ENCODE data around the gene MSRB1. TPM values are rescaled to one million over a fixed set of nuclear protein-coding genes. Genes with fewer than 3 reads are reported as not detected.

The MSRB1 gene
- total and polyA plus RNA-seq, 9 of the 15 experiments (the other 6 are each of a cell fraction or from before 2014, with no cell fraction given): 5.4 to 33.7 (median 25.7) TPM

DNA sequence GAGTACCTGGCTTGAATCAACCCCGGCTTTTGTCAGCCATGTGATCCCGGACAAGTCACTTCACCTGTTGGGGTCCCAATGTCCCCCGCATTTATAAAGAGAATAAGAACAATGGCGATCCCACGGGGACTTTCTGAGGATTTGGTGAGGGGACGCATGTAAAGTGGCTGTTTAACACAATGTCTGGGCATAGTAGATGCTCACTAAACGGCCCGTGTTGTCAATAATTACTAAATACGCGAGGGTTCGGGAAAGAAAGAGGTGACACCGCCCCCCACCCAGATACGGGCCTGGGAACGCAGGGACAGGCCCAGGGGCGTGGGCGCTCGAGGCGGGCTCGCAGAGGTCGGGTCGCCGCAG, 48.6 kb upstream of the MSRB1 start (continued):
- TF ChIP-seq BCOR (IDR thresholded peaks at IDR 0.05): peak; percentile 74
- no peak for TF ChIP-seq MYNN (IDR thresholded peaks at IDR 0.05)
- TF ChIP-seq MYNN (CRISPR knock-in tag; IDR thresholded peaks at IDR 0.05): no peak
- TF ChIP-seq, protein P1, sequence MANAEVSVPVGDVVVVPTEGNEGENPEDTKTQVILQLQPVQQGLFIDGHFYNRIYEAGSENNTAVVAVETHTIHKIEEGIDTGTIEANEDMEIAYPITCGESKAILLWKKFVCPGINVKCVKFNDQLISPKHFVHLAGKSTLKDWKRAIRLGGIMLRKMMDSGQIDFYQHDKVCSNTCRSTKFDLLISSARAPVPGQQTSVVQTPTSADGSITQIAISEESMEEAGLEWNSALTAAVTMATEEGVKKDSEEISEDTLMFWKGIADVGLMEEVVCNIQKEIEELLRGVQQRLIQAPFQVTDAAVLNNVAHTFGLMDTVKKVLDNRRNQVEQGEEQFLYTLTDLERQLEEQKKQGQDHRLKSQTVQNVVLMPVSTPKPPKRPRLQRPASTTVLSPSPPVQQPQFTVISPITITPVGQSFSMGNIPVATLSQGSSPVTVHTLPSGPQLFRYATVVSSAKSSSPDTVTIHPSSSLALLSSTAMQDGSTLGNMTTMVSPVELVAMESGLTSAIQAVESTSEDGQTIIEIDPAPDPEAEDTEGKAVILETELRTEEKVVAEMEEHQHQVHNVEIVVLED (CRISPR knock-in tag; IDR thresholded peaks at IDR 0.05): no peak
- TF ChIP-seq, protein P2, sequence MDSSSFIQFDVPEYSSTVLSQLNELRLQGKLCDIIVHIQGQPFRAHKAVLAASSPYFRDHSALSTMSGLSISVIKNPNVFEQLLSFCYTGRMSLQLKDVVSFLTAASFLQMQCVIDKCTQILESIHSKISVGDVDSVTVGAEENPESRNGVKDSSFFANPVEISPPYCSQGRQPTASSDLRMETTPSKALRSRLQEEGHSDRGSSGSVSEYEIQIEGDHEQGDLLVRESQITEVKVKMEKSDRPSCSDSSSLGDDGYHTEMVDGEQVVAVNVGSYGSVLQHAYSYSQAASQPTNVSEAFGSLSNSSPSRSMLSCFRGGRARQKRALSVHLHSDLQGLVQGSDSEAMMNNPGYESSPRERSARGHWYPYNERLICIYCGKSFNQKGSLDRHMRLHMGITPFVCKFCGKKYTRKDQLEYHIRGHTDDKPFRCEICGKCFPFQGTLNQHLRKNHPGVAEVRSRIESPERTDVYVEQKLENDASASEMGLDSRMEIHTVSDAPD (CRISPR knock-in tag; IDR thresholded peaks at IDR 0.05): no peak
- TF ChIP-seq, protein P3, sequence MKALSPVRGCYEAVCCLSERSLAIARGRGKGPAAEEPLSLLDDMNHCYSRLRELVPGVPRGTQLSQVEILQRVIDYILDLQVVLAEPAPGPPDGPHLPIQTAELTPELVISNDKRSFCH (CRISPR knock-in tag; IDR thresholded peaks at IDR 0.05): no peak
- TF ChIP-seq, protein P3 (tag; IDR thresholded peaks at IDR 0.05): peak; percentile 86
- TF ChIP-seq, protein P4, sequence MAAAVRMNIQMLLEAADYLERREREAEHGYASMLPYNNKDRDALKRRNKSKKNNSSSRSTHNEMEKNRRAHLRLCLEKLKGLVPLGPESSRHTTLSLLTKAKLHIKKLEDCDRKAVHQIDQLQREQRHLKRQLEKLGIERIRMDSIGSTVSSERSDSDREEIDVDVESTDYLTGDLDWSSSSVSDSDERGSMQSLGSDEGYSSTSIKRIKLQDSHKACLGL (CRISPR knock-in tag; IDR thresholded peaks at IDR 0.05; ENCODE audit: borderline replicate concordance, poor library complexity, severe bottlenecking): no peak
- TF ChIP-seq, protein P5, sequence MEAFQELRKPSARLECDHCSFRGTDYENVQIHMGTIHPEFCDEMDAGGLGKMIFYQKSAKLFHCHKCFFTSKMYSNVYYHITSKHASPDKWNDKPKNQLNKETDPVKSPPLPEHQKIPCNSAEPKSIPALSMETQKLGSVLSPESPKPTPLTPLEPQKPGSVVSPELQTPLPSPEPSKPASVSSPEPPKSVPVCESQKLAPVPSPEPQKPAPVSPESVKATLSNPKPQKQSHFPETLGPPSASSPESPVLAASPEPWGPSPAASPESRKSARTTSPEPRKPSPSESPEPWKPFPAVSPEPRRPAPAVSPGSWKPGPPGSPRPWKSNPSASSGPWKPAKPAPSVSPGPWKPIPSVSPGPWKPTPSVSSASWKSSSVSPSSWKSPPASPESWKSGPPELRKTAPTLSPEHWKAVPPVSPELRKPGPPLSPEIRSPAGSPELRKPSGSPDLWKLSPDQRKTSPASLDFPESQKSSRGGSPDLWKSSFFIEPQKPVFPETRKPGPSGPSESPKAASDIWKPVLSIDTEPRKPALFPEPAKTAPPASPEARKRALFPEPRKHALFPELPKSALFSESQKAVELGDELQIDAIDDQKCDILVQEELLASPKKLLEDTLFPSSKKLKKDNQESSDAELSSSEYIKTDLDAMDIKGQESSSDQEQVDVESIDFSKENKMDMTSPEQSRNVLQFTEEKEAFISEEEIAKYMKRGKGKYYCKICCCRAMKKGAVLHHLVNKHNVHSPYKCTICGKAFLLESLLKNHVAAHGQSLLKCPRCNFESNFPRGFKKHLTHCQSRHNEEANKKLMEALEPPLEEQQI (IDR thresholded peaks at IDR 0.05): no peak
- 0 out of 2 replicates have a peak, but pooled peaks have one; percentile 4 for TF ChIP-seq ETV1 (tag; conservative IDR thresholded peaks at IDR 0.05; ENCODE audit: low read depth)
- TF ChIP-seq BMI1 (IDR thresholded peaks at IDR 0.05; ENCODE audit: low read length): no peak
- 0 out of 4 replicates have a peak, but pooled peaks of 1 of the 2 experiments have one; percentile 3 for TF ChIP-seq RCOR1 (IDR thresholded peaks at IDR 0.05; ENCODE audit: borderline replicate concordance in 1 of 2, low read depth in 2 of 2, low read length in 2 of 2)
- TF ChIP-seq, protein P6, sequence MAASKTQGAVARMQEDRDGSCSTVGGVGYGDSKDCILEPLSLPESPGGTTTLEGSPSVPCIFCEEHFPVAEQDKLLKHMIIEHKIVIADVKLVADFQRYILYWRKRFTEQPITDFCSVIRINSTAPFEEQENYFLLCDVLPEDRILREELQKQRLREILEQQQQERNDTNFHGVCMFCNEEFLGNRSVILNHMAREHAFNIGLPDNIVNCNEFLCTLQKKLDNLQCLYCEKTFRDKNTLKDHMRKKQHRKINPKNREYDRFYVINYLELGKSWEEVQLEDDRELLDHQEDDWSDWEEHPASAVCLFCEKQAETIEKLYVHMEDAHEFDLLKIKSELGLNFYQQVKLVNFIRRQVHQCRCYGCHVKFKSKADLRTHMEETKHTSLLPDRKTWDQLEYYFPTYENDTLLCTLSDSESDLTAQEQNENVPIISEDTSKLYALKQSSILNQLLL (CRISPR knock-in tag; IDR thresholded peaks at IDR 0.05; ENCODE audit: borderline replicate concordance): 0 out of 2 replicates have a peak, but pooled peaks have one; percentile 23
- peak; percentile 3; the same call in 1 of the 2 replicates for TF ChIP-seq SP1 (CRISPR knock-in tag; IDR thresholded peaks at IDR 0.05)
- TF ChIP-seq ATF1 (CRISPR knock-in tag; IDR thresholded peaks at IDR 0.05): no peak
- TF ChIP-seq ATF1 (tag; IDR thresholded peaks at IDR 0.05): peak; percentile 50; the same call in 1 of the 2 replicates
- TF ChIP-seq ATF7 (IDR thresholded peaks at IDR 0.05): no peak
- 0 out of 2 replicates have a peak, but pooled peaks have one; percentile 62 for TF ChIP-seq NR2C2 (CRISPR knock-in tag; IDR thresholded peaks at IDR 0.05)
- TF ChIP-seq NR2C2 (tag; IDR thresholded peaks at IDR 0.05): no peak
- TF ChIP-seq, protein P7, sequence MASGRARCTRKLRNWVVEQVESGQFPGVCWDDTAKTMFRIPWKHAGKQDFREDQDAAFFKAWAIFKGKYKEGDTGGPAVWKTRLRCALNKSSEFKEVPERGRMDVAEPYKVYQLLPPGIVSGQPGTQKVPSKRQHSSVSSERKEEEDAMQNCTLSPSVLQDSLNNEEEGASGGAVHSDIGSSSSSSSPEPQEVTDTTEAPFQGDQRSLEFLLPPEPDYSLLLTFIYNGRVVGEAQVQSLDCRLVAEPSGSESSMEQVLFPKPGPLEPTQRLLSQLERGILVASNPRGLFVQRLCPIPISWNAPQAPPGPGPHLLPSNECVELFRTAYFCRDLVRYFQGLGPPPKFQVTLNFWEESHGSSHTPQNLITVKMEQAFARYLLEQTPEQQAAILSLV (tag; IDR thresholded peaks at IDR 0.05): no peak
